HEK293 (cell line): ENCODE data around the gene AP1AR.

Source experiments
- ATF2 ChIP-seq: fragments of 450-650 bp; formaldehyde crosslinking; IDR thresholded peaks from 2 replicates; pipeline ENCODE4 v1.5.1; 2016; ENCODE audit warnings: missing biosample characterization, missing genetic modification characterization, low read depth
- BCL11A ChIP-seq: fragments of 450-650 bp; formaldehyde crosslinking; IDR thresholded peaks from 2 replicates; pipeline ENCODE4 v1.5.1; 2016; ENCODE audit warnings: low read depth, missing biosample characterization, missing genetic modification characterization
- RBAK ChIP-seq: fragments of 450-650 bp; formaldehyde crosslinking; IDR thresholded peaks from 2 replicates; pipeline ENCODE4 v1.5.1; 2016; ENCODE audit warnings: missing biosample characterization, missing genetic modification characterization
- YY1 ChIP-seq: fragments of 450-650 bp; formaldehyde crosslinking; IDR thresholded peaks from 2 replicates; pipeline ENCODE4 v1.5.1; 2018; ENCODE audit warnings: missing biosample characterization, missing genetic modification characterization
- ZNF555 ChIP-seq: fragments of 450-650 bp; formaldehyde crosslinking; conservative IDR thresholded peaks from 2 replicates; pipeline ENCODE4 v1.5.1; 2017; ENCODE audit warnings: missing biosample characterization, mild to moderate bottlenecking, missing genetic modification characterization, inconsistent platforms
- ZNF624 ChIP-seq: fragments of 450-650 bp; formaldehyde crosslinking; IDR thresholded peaks from 2 replicates; pipeline ENCODE4 v1.5.1; 2017; ENCODE audit warnings: missing biosample characterization, missing genetic modification characterization
- ZNF629 ChIP-seq: fragments of 450-650 bp; formaldehyde crosslinking; IDR thresholded peaks from 2 replicates; pipeline ENCODE4 v1.5.1; 2017; ENCODE audit warnings: missing biosample characterization, missing genetic modification characterization
- ZNF707 ChIP-seq: fragments of 450-650 bp; formaldehyde crosslinking; IDR thresholded peaks from 2 replicates; pipeline ENCODE4 v1.5.1; 2016; ENCODE audit warnings: missing biosample characterization, missing genetic modification characterization
- TF ChIP-seq, protein P1 (sequence below): fragments of 450-650 bp; formaldehyde crosslinking; IDR thresholded peaks from 2 replicates; pipeline ENCODE4 v1.5.1; 2016; ENCODE audit warnings: missing biosample characterization, missing genetic modification characterization, borderline replicate concordance
- TF ChIP-seq, protein P2 (sequence below): fragments of 450-650 bp; formaldehyde crosslinking; IDR thresholded peaks from 2 replicates; pipeline ENCODE4 v1.5.1; 2016; ENCODE audit warnings: missing biosample characterization, missing genetic modification characterization
- TF ChIP-seq, protein P3 (sequence below): fragments of 450-650 bp; formaldehyde crosslinking; IDR thresholded peaks from 2 replicates; pipeline ENCODE4 v1.5.1; 2016; ENCODE audit warnings: missing biosample characterization, missing genetic modification characterization
- TF ChIP-seq, protein P4 (sequence below): fragments of 450-650 bp; formaldehyde crosslinking; IDR thresholded peaks from 2 replicates; pipeline ENCODE4 v1.5.1; 2017; ENCODE audit warnings: missing biosample characterization, mild to moderate bottlenecking, missing genetic modification characterization, moderate library complexity

- TF ChIP-seq ATF2 (no peak), BCL11A (tag by site-specific recombination) (no peak), YY1 (tag by site-specific recombination) (no peak), ZNF629 (no peak), RBAK (tag by site-specific recombination) (no peak), ZNF555 (tag by site-specific recombination) (no peak), ZNF624 (no peak), ZNF707 (tag by site-specific recombination) (no peak)
- TF ChIP-seq, protein P1, sequence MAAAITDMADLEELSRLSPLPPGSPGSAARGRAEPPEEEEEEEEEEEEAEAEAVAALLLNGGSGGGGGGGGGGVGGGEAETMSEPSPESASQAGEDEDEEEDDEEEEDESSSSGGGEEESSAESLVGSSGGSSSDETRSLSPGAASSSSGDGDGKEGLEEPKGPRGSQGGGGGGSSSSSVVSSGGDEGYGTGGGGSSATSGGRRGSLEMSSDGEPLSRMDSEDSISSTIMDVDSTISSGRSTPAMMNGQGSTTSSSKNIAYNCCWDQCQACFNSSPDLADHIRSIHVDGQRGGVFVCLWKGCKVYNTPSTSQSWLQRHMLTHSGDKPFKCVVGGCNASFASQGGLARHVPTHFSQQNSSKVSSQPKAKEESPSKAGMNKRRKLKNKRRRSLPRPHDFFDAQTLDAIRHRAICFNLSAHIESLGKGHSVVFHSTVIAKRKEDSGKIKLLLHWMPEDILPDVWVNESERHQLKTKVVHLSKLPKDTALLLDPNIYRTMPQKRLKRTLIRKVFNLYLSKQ: no peak
- TF ChIP-seq, protein P2, sequence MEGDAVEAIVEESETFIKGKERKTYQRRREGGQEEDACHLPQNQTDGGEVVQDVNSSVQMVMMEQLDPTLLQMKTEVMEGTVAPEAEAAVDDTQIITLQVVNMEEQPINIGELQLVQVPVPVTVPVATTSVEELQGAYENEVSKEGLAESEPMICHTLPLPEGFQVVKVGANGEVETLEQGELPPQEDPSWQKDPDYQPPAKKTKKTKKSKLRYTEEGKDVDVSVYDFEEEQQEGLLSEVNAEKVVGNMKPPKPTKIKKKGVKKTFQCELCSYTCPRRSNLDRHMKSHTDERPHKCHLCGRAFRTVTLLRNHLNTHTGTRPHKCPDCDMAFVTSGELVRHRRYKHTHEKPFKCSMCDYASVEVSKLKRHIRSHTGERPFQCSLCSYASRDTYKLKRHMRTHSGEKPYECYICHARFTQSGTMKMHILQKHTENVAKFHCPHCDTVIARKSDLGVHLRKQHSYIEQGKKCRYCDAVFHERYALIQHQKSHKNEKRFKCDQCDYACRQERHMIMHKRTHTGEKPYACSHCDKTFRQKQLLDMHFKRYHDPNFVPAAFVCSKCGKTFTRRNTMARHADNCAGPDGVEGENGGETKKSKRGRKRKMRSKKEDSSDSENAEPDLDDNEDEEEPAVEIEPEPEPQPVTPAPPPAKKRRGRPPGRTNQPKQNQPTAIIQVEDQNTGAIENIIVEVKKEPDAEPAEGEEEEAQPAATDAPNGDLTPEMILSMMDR (tag by site-specific recombination): no peak
- TF ChIP-seq, protein P3, sequence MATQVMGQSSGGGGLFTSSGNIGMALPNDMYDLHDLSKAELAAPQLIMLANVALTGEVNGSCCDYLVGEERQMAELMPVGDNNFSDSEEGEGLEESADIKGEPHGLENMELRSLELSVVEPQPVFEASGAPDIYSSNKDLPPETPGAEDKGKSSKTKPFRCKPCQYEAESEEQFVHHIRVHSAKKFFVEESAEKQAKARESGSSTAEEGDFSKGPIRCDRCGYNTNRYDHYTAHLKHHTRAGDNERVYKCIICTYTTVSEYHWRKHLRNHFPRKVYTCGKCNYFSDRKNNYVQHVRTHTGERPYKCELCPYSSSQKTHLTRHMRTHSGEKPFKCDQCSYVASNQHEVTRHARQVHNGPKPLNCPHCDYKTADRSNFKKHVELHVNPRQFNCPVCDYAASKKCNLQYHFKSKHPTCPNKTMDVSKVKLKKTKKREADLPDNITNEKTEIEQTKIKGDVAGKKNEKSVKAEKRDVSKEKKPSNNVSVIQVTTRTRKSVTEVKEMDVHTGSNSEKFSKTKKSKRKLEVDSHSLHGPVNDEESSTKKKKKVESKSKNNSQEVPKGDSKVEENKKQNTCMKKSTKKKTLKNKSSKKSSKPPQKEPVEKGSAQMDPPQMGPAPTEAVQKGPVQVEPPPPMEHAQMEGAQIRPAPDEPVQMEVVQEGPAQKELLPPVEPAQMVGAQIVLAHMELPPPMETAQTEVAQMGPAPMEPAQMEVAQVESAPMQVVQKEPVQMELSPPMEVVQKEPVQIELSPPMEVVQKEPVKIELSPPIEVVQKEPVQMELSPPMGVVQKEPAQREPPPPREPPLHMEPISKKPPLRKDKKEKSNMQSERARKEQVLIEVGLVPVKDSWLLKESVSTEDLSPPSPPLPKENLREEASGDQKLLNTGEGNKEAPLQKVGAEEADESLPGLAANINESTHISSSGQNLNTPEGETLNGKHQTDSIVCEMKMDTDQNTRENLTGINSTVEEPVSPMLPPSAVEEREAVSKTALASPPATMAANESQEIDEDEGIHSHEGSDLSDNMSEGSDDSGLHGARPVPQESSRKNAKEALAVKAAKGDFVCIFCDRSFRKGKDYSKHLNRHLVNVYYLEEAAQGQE (tag by site-specific recombination): no peak
- TF ChIP-seq, protein P4, sequence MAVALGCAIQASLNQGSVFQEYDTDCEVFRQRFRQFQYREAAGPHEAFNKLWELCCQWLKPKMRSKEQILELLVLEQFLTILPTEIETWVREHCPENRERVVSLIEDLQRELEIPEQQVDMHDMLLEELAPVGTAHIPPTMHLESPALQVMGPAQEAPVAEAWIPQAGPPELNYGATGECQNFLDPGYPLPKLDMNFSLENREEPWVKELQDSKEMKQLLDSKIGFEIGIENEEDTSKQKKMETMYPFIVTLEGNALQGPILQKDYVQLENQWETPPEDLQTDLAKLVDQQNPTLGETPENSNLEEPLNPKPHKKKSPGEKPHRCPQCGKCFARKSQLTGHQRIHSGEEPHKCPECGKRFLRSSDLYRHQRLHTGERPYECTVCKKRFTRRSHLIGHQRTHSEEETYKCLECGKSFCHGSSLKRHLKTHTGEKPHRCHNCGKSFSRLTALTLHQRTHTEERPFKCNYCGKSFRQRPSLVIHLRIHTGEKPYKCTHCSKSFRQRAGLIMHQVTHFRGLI: no peak
Measured at GRCh38 chr4:112270051-112270450, 38.5 kb downstream of the AP1AR start.
